ENCODE results near the gene NKX1-1.

Gene NKX1-1

GRCh38 chr4:1402516-1403091 lies 3.6 kb downstream of the NKX1-1 start:
- TF ChIP-seq, protein P1, sequence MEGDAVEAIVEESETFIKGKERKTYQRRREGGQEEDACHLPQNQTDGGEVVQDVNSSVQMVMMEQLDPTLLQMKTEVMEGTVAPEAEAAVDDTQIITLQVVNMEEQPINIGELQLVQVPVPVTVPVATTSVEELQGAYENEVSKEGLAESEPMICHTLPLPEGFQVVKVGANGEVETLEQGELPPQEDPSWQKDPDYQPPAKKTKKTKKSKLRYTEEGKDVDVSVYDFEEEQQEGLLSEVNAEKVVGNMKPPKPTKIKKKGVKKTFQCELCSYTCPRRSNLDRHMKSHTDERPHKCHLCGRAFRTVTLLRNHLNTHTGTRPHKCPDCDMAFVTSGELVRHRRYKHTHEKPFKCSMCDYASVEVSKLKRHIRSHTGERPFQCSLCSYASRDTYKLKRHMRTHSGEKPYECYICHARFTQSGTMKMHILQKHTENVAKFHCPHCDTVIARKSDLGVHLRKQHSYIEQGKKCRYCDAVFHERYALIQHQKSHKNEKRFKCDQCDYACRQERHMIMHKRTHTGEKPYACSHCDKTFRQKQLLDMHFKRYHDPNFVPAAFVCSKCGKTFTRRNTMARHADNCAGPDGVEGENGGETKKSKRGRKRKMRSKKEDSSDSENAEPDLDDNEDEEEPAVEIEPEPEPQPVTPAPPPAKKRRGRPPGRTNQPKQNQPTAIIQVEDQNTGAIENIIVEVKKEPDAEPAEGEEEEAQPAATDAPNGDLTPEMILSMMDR (IDR thresholded peaks at IDR 0.05; ENCODE audit: low read length, missing control alignments), result no peak
- no peak for DNase-seq (ENCODE audit: low read depth)
- no peak overlapping the region for H3K4me3 ChIP-seq (replicated peaks; ENCODE audit: low read depth, low read length)

- H3K4me3 ChIP-seq (replicated peaks; ENCODE audit: low read depth, low read length), result no peak overlapping the region
- DNase-seq (ENCODE audit: low read depth), result no peak
- TF ChIP-seq, protein P1 (IDR thresholded peaks at IDR 0.05; ENCODE audit: low read length, missing control alignments), result no peak
Measured at GRCh38 chr4:1402021-1402515, 4.2 kb downstream of the NKX1-1 start.

GRCh38 chr4:1401409-1402020 lies 4.7 kb downstream of the NKX1-1 start:
- TF ChIP-seq, protein P1 (IDR thresholded peaks at IDR 0.05; ENCODE audit: low read length, missing control alignments), result no peak
- no peak for DNase-seq (ENCODE audit: low read depth)
- no peak overlapping the region for H3K4me3 ChIP-seq (replicated peaks; ENCODE audit: low read depth, low read length)

GRCh38 chr4:1400831-1401408 lies 5.3 kb downstream of the NKX1-1 start:
- TF ChIP-seq, protein P1 (IDR thresholded peaks at IDR 0.05; ENCODE audit: low read length, missing control alignments), result no peak
- DNase-seq (ENCODE audit: low read depth), result no peak
- H3K4me3 ChIP-seq (replicated peaks; ENCODE audit: low read depth, low read length), result no peak overlapping the region

- no peak for DNase-seq (ENCODE audit: low read depth)
- H3K4me3 ChIP-seq (replicated peaks; ENCODE audit: low read depth, low read length), result no peak overlapping the region
Measured at GRCh38 chr4:1400191-1400805, 5.9 kb downstream of the NKX1-1 start.

DNA sequence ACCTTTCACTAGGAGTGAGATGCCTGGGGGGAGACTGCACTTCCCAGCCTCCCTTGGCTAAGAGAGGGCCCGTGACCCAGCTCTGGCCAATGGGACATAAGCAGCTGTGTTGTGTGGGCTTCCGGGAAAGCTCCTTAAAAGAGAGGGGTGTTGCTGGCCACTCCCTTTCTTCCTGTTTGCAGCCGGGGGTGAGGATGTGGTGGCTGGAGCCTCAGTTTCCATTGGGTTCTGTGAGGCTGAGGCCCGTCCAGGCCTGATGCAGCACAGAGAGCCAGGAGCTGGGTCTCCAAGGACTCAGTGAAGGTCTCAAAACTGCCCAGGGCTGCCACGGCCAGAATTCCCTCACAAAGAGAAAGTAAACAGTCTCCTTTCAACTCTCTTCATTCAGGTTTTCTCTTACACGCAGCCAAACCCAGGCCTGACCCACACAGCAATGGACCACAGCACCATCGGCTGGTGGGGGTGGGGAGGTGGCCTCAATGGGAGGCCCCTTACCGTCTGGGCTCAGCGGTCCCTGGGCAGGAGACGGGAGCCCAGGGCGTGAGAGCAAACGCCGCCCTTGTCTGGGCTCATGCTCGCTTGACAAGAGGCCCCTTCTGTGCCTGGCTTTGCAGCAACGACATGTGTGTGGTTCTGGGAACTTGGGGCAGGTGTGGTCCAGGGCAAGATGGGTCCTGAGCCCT lies 6.6 kb downstream of the NKX1-1 start:
- no peak for DNase-seq (ENCODE audit: low read depth)
- TF ChIP-seq, protein P1 (IDR thresholded peaks at IDR 0.05; ENCODE audit: low read length, missing control alignments), result no peak
- no peak overlapping the region for H3K4me3 ChIP-seq (replicated peaks; ENCODE audit: low read depth, low read length)

More at GRCh38 chr4:1400191-1400805, 5.9 kb downstream of the NKX1-1 start:
- TF ChIP-seq, protein P1 (IDR thresholded peaks at IDR 0.05; ENCODE audit: low read length, missing control alignments), result no peak
